Sigmoid colon (tissue), 4 donors: ENCODE results near the gene RAPGEF2.

Source experiments
- CTCF ChIP-seq, 4 experiments: fragments of 450-650 bp in 3 of 4; fragments of 200-600 bp in 1 of 4; IDR thresholded peaks; one replicate each; pipeline ENCODE4 v1.5.1; 2016 to 2019; ENCODE audit warnings: antibody characterized with exemption in 4 of 4, mild to moderate bottlenecking in 3 of 4, moderate library complexity in 2 of 4
- POLR2AphosphoS5 ChIP-seq, 4 donors: sonication (generic); formaldehyde crosslinking; IDR thresholded peaks; one replicate each; pipeline ENCODE4 v1.6.1; 2017; ENCODE audit warnings: antibody characterized with exemption in 4 of 4

- TF ChIP-seq CTCF (IDR thresholded peaks at IDR 0.05) = no peak
- no peak for TF ChIP-seq POLR2AphosphoS5 (IDR thresholded peaks at IDR 0.05)
These were observed 49.3 kb downstream of the RAPGEF2 start for GRCh38 chr4:159152181-159152580.
